Cerebellar cortex (tissue), 1 donor: ENCODE data around the gene MAP3K2.
A peak's percentile ranks its signal among the peaks of the same experiment; 100 is the strongest.

ENCODE experiments used
- DNase-seq: peaks from one replicate; pipeline ENCODE4 v3.0.0-alpha.2; 2015; ENCODE audit warnings: low spot score

The MAP3K2 gene

GRCh38 chr2:127293386-127293747 lies 94.4 kb downstream of the MAP3K2 start:
- DNase-seq: no peak

- no peak for DNase-seq
Measured at GRCh38 chr2:127288274-127288673, 99.5 kb downstream of the MAP3K2 start.

- no peak for DNase-seq
Measured at GRCh38 chr2:127283275-127283674, 104.5 kb downstream of the MAP3K2 start.

- DNase-seq: no peak
Measured at GRCh38 chr2:127280693-127281092, 107.1 kb downstream of the MAP3K2 start.

- no peak for DNase-seq
Measured at GRCh38 chr2:127279781-127280180, 108.0 kb downstream of the MAP3K2 start.

GRCh38 chr2:127278959-127279358 lies 108.8 kb downstream of the MAP3K2 start:
- DNase-seq: no peak

GRCh38 chr2:127277028-127277427 lies 110.7 kb downstream of the MAP3K2 start:
- DNase-seq: no peak

GRCh38 chr2:127275789-127276188 lies 112.0 kb downstream of the MAP3K2 start:
- DNase-seq: peak; percentile 12

GRCh38 chr2:127275356-127275755 lies 112.4 kb downstream of the MAP3K2 start:
- DNase-seq: peak; percentile 42

GRCh38 chr2:127270663-127271062 lies 117.1 kb downstream of the MAP3K2 start:
- no peak for DNase-seq

- no peak for DNase-seq
Measured at GRCh38 chr2:127261804-127262406, 125.9 kb downstream of the MAP3K2 start.

- DNase-seq: no peak
Measured at GRCh38 chr2:127259355-127259754, 128.4 kb downstream of the MAP3K2 start.

GRCh38 chr2:127256866-127257265 lies 130.9 kb downstream of the MAP3K2 start:
- no peak for DNase-seq

GRCh38 chr2:127256381-127256780 lies 131.4 kb downstream of the MAP3K2 start:
- DNase-seq: no peak

GRCh38 chr2:127255721-127256120 lies 132.1 kb downstream of the MAP3K2 start:
- DNase-seq: no peak

GRCh38 chr2:127255146-127255545 lies 132.6 kb downstream of the MAP3K2 start:
- DNase-seq: no peak

- no peak for DNase-seq
Measured at GRCh38 chr2:127254386-127254981, 133.3 kb downstream of the MAP3K2 start.
